Aortic smooth muscle cell (primary cell): Measurements from ENCODE around the gene OR10W1. TPM values are rescaled to one million over a fixed set of nuclear protein-coding genes. Genes with fewer than 3 reads are reported as not detected.

ENCODE experiments used
- total RNA-seq: library from RNA; depleted of rRNA; stranded (reverse); fragments of >200 nt; gene quantifications from 2 replicates; pipeline ENCODE4 v1.2.3, GENCODE V29; 2014

The OR10W1 gene
- total RNA-seq = not detected in 2 replicates

DNA sequence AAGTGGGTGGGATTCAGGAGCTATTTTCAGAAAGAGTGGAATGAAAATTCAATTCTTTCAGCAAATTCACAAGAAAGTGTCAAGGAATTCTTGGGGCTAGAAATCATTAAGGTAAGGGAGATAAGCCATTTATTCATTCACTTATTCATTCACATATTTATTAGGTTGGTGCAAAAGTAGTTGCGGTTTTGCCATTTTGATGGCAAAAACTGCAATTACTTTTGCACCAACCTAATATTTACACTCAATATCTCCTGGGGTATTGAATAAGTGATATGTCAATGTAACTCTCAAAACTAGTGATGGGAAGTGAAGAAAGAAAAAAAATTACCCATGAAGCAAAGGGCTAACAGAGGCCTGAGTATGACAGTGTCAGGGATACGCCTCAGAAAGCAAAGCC is at the start of gene OR10W1:
Gene OR10W1, minus strand, starts transcription at position 119 of the 400 bp plus-strand sequence. CDS start 402 bp downstream, outside the sequence.

Other genes starting within 250 kb of the OR10W1 start
- gene OR9Q1, start 244.4 kb downstream of the OR10W1 start, total RNA-seq = not detected in 2 replicates
- gene OR6Q1, start 237.3 kb downstream of the OR10W1 start, total RNA-seq = not detected in 2 replicates
- not detected in 2 replicates for gene OR9I1, start 142.7 kb downstream of the OR10W1 start, total RNA-seq
- not detected in 2 replicates for gene OR9Q2, start 79.2 kb downstream of the OR10W1 start, total RNA-seq
- not detected in 2 replicates for gene OR1S2, start 64.1 kb downstream of the OR10W1 start, total RNA-seq
- gene OR1S1, start 55.5 kb downstream of the OR10W1 start, total RNA-seq = not detected in 2 replicates
- gene OR10Q1, start 39.3 kb downstream of the OR10W1 start, total RNA-seq = not detected in 2 replicates
- not detected in 2 replicates for gene OR5B17, start 90.8 kb upstream of the OR10W1 start, total RNA-seq
- not detected in 2 replicates for gene OR5B3, start 138.6 kb upstream of the OR10W1 start, total RNA-seq
- gene OR5B2, start 159.9 kb upstream of the OR10W1 start, total RNA-seq = not detected in 2 replicates
- gene OR5B12, start 174.0 kb upstream of the OR10W1 start, total RNA-seq = not detected in 2 replicates
- not detected in 2 replicates for gene OR5B21, start 239.8 kb upstream of the OR10W1 start, total RNA-seq